Posterior vena cava (tissue), 2 donors: Measurements from ENCODE around the gene MARK4. TPM values are rescaled to one million over a fixed set of nuclear protein-coding genes. Genes with fewer than 3 reads are reported as not detected.
"Not testable (repeated sequence)": the region's sequence is repeated elsewhere in the genome, so short reads cannot be mapped to it uniquely, and the experiment has no call there.

Source experiments
- DNase-seq: peaks from one replicate; pipeline ENCODE4 v3.0.0-alpha.2; 2020; ENCODE audit warnings: low spot score
- intact Hi-C, 2 donors: fragments of 100-400 bp; cut with DNase I; formaldehyde crosslinking; loops; one replicate each; pipeline versions ENCODE4 v1.14.1 to v1.14.2; 2022 to 2023
- long read RNA-seq, 2 donors: library from polyadenylated mRNA; unstranded; transcript quantifications; one replicate each; pipeline ENCODE4 v2.0.0, GENCODE V29; 2020 to 2021
- total RNA-seq, 2 donors: library from RNA; stranded (reverse); fragmentation: NEBNext Ultra II Directional; extraction: Animal tissue kit (Norgen Biotek cat#: 25700); gene quantifications; one replicate each; pipeline ENCODE4 v1.2.1, GENCODE V29; 2021
- donor health status: DM: yes; HTN: yes; CAD: no.
- donor health status: DM: yes; HTN: yes; CAD: no.

MARK4 gene
- total RNA-seq, result 10 to 100 TPM; 26.7 to 31.5 TPM
- long read RNA-seq, donor 1, partial matches to known transcripts, result 6 of 7 reads
- long read RNA-seq, donor 1, other reads (novel, unspliced or antisense), result 1 of 7 reads
- long read RNA-seq, donor 2, partial matches to known transcripts, result 6 of 6 reads
- long read RNA-seq, donor 2, other reads (novel, unspliced or antisense), result 0 of 6 reads

DNA sequence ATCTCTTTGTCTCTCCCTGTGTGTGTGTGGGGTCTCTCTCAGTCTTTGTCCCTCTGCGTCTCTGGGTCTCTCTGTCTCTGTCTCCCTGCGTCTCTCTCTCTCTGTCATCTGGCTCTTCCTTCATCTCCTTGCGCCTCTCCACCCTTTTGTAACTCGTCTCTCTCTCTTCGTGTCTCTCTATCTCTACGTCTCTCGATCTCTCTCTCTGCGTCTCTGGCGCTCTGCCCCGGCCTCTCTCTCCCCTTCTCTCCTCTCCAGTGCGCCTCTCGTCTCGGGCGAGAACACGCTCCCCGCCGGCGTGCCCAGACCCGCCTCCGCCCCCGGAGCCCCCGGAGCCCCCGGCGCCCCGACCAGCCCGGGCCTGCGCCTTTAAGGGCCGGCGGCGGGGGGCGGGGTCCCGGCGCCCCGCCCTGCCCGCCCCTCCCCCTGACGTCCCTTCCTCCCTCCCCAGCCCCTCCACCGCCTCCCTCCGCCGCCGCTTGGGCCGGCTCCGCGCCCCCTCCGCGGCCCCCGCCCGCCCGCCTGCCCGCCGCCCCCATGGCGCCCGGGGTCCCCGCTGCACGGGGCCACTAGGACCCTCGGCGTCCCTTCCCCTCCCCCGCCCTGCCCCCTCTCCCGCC lies at the start of gene MARK4:
MARK4 (plus strand) TSS at position 440 of the 620 bp plus-strand sequence. CDS start 318 bp downstream, outside the sequence.
- DNase-seq, result peak; percentile 85
- intact Hi-C loops, result loop anchor here in 1 of 2 donors (5.0 kb wide), 1 partner anchor 86 kb away; no protein-coding TSS in a partner anchor

DNA sequence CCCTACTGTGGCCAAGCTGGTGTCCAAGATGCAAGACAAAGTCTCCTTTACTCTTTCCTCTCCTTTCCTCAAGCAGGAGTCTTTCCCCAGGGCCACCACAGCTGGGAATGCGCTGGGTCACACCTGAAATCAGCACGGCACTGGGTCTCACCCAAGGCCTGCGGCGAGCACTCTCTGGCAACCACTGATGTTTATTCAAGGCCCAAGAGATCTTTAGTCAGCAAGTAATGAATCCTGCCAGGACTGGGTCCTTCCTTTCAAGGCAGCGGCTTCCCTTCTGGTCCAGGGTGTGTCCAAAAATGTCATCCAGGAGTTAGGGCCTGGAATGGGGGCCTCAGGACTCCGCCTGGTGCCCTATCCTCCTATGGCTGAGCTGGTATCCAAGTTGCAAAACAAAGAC lies 48.4 kb upstream of the MARK4 start:
- intact Hi-C loops, result no loop called here
- no peak for DNase-seq

DNA sequence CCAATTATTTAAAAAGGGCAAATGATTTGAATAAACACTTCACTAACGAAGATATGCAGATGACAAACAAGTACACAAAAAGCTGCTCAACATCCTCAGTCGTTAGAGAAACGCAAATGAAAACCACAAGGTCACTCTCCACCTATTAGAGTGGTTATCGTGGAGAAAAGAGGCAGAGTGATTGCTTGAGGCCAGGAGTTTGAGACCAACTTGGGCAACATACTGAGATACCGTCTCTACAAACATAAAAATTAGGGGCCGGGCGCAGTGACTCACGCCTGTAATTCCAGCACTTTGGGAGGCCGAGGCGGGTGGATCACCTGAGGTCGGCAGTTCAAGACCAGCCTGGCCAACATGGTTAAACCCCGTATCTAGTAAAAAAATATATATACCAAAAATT lies 45.3 kb upstream of the MARK4 start:
- intact Hi-C loops, result no loop called here
- no peak for DNase-seq

DNA sequence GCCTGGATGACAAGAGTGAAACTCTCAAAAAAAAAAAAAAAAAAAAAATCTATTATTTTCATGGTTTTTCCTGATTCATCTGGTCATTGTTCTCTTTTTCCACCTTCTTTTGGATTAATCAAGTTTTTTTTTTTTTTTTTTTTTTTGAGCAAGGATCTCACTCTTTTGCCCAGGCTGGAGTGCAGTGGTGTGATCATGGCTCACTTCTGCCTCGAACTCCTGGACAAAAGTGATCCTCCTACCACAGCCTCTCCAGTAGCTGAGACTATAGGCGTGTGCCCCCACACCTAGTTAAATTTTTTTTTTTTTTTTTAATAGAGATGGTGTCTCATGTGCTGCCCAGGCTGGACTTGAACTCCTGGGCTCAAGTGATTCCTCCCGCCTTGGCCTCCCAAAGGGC lies 44.7 kb upstream of the MARK4 start:
- no peak for DNase-seq
- intact Hi-C loops, result no loop called here

DNA sequence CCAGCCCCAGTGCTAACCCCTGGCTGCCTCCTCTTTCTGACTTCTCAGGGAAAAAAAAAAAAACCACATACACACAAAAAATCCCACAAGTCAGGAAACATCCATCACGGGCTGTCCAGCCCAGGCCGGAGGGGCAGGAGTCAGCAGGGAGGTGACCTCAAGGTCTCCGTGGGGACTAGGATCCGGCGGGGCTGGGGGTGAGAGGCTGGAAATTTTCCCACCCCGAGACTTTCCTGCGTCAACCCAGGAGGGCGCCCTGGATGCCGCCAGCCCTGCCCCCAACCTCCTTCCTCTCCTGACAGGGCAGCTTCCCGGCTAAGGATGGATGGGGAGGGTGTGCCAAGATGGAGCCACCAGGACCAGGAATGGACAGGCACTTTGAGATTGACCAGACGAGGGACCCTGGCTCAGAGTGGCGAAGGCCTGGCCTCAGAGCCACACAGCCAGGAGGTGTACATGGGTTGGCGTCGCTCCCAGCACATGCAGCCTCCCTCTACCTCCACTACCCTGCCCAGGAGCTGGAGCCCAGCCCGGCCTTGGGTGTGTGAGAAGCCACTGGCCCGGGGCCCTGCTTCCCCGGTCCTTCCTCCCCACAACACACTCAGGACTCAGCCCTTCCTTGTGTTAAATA lies 39.2 kb upstream of the MARK4 start:
- DNase-seq, result peak; percentile 87
- intact Hi-C loops, result no loop called here

DNA sequence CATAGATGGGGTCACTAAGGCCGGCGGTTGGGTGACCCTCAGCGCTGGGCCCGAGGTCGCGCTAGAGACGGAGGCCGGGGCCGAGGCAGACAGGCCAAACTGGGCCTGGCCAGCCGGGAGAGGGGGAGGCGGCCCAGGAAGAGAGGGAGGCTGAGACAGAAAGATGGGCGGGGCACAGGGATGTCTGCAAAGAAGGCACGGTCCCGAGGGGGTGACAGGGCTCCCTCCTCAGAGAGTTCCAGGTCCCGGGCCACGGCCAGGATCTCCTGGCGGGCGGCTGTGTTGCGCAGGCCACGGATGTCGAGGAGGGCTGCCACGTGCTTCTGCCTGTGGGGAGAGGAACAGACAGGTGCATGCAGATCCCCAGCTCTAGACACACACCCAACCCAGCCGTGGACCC lies 38.0 kb upstream of the MARK4 start:
- DNase-seq, result no peak
- intact Hi-C loops, result no loop called here

DNA sequence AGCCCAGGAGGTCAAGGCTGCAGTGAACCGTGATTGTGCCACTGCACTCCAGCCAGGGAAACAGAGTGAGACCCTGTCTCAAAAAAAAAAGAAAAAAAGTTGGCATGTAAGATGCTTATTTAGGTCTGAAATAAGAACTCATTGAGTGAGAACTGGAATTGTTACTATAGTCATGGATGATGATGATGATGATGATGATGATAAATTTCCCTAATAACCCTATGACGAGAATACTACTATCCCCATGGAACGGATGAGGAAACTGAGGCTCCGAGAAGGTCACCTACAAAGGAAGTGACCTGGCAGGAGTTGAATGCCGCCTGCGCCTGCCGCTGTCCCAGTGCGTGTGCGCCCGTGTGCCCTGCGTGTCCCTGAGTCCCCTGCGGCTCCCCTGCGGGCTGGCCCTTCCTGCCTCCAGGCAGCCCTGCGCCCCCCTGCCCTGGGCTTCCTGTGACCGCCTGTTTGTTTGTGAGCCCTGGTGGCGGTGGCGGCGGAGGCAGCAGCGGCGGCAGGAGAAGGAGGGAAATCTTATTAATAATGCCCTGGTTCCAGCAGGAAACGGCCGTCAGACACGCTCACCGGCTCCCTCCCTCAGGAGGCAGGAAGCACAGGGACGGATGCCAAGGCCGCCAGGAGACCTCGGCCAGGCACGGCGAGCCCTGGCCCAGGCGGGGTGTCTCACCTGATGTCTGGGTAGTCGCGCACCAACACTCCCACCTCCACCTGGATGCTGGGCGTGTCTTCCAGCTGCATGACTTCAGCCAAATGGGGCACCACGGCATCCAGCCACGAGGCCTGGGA lies 35.5 kb upstream of the MARK4 start:
- peak; percentile 81 for DNase-seq
- intact Hi-C loops, result no loop called here

DNA sequence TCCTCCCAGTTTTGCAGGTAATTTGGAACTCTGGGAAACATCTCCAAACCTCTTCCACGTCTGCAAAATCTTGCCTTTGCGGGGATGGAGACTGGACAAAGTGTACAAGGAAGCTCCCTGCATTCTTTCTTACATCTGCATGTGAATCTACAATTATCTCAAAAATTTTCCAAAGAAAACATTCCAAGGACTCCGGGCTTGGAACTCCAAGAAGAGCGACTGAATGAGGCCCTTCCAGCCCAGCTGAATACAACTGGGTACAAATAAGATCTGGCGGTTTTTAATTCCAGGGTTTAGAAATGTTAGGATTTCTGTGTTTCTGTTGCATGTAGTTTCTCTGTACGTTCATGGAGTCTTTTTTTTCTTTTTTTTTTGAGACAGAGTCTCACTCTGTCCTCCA lies 34.4 kb upstream of the MARK4 start:
- no peak for DNase-seq
- intact Hi-C loops, result no loop called here

DNA sequence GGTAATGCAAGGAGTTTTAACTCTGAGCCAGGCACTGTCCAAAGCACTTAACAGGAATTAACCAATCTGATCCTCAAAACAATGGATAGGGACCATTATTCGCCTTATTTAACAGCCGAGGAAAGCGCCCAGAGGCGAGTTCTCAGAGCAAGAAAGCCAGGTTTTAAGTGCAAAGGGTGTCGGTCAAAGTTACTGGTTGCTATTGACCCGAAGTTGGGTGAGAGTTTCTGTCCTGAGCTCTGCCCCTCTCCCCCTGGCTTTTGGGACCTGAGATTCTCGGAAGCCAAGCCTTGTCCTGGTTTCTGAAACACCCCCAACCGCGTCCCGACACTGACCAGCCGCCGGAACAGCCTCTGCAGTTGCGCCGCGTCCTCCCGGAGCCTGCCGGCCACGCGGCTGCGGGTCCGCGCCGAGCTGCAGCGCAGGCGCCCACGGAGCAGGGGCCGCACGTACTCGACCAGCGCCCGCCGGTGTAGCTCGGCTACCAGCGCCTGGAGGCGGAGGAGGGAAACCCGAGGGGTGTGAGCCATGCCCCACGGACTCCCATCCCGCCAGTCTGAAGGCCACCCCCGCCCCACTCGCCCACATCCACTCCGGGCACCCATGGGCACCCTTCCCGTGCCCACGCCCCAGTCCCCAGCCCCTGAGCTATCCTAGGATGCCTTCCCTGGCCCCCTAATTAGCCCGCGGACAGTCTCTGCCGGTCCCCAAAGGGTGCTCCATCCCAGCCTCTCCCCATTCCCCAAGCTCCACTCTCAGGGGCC lies 33.7 kb upstream of the MARK4 start:
- DNase-seq, result no peak
- intact Hi-C loops, result no loop called here

DNA sequence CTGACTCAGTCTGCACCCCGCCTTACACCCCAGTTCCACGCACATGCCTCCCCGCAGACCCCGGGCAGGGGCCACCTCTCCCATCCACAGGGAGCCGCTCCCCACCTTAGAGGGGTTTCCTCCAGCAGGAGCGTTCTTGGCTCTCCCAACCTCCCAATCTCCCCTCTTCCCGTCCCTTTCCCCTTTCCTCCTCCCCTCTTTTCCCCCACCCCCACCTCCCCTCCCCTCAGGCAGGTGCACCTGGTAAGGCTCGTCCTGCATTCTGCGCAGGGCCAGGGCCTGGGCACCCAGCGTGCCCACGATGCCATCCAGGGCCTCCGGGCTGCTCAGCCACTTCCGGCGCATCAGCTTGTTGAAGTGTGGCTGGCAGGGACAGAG lies 33.1 kb upstream of the MARK4 start:
- DNase-seq, result no peak
- intact Hi-C loops, result no loop called here

DNA sequence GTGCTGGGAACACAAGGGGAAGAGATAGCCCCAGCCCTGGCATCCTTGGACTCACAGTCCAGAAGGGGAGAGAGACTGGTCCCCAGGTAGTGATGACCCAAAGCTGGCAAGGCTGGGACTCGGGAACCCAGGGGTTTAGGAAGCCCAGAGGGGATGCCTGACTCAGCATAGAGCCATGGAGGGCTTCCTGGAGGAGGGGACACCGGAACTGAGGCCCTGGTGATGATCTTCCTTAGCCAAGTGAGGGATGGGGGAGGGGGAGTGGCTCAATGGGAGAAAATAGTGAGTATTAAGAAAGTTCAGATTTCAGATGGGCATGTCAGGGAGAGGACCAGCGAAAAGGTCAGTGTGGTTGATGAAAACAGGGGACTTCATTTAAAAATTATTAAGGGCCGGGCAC lies 32.6 kb upstream of the MARK4 start:
- DNase-seq, result no peak
- intact Hi-C loops, result no loop called here

DNA sequence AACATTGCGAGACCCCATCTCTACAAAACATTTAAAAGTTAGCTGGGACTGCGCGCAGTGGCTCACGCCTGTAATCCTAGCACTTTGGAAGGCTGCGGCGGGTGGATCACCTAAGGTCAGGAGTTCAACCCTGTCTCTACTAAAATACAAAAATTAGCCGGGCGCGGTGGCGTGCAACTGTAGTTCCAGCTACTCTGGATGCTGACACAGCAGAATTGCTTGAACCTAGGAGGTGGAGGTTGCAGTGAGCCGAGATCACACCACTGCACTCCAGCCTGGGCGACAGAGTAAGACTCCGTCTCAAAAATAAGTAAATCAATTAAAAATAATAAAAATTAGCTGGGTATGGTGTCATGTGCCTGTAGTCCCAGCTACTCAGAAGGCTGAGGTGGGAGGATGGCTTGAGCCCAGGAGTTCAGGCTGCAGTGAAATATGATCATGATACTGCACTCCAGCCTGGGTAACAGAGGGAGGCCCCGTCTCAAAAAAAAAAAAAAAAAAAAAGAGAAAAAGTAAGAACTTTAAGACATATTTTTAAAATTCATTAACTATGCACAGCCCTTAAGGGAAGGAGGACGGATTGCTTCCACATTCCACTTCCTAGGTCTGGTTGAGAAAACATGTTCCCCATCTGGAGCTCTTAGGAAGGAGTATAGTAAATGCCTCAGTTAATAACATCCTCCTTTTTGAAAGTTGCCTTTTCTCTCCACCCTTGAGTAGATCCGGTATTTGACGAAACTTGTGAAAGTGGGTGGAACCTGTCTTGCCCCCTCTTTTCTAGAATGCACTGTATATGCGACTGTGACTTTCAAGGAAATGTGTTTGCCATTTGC lies 31.9 kb upstream of the MARK4 start:
- intact Hi-C loops, result no loop called here
- no peak for DNase-seq

DNA sequence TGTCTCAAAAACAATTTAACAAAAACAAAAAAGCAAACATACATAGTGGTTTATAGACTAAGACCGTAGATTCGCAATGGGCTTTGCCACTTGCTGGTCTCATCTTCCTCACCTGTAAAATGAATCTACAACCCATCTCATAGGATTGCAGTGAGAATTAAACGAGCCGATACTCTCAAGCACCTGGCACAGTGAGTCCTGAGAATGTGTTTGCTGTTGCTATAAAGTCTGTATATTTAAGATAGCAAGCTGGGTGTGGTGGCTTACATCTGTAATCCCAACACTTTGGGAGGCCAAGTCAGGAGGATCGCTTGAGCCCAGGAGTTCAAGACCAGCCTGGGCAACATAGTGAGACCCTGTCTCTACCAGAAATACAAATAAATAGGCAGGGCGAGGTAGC lies 28.3 kb upstream of the MARK4 start:
- intact Hi-C loops, result no loop called here
- no peak for DNase-seq

DNA sequence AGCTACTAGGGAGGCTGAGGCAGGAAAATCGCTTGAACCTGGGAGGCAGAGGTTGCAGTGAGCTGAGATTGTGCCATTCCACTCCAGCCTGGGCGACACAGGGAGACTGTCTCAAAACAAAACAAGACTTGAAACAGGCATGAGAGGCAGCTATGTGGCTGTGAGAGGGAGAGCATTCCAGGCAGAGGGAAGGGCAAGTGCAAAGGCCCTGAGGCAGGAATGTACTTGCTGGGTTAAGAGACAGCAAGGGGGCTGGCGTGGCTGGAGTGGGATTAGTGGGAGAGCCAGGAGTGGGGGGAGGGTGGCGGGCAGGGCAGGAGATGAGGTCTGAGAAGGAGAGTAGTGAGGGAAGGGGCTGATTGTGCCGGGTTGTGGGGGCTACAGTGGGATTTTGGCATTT lies 27.2 kb upstream of the MARK4 start:
- DNase-seq, result no peak
- intact Hi-C loops, result no loop called here

DNA sequence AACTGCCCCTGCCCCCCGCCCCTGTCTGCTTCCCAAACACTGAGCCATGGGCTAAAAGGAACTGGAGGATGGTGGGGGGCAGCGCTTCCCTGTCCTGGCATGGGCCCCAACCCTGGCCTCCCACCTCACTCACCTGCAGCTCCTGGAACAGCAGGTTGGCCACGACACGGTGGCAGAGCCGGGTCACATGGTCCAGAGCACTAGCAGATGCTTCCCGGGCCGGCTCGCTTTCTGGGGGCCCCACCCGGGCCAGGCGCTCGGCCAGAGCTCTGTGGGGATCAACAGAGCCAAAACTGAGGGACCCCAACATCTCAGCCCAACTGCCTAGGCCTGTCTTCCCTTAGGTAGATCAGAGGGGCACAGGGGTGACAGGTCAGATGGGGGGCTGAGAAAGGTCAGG lies 26.4 kb upstream of the MARK4 start:
- intact Hi-C loops, result no loop called here
- no peak for DNase-seq

DNA sequence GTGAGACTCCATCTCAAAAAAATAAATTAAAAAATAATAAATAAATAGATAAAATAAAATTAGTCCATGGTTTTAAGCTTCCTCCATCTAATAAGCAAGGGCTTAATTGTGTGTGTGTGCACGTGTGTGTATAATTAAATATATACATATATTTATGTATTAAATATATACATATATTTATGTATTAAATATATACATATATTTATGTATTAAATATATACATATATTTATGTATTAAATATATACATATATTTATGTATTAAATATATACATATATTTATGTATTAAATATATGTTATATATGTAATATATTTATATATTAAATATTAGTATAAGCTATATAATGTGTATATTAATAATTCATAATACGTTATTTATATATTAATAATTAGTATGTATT lies 22.0 kb upstream of the MARK4 start:
- DNase-seq, intact Hi-C loops: not testable (repeated sequence)

DNA sequence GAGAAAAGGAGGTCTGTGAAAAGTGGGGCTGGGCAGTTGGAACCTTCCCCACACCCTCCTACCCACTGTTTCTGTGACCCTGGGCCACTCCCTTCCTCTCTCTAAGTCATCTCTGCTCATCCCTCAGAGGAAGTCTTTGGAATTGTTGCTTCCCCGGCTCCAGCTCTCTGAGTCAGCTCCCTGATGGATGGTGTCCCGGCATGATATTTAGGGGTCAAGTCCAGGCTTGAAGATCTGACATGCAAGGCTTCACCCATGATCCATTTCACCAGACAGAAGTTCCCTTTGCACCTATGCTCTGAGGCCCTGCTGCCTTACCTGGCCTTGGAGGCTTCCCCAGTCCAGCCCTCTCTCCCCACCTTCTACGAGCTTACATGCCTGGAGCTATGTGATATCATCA lies 19.2 kb upstream of the MARK4 start:
- intact Hi-C loops, result no loop called here
- no peak for DNase-seq

DNA sequence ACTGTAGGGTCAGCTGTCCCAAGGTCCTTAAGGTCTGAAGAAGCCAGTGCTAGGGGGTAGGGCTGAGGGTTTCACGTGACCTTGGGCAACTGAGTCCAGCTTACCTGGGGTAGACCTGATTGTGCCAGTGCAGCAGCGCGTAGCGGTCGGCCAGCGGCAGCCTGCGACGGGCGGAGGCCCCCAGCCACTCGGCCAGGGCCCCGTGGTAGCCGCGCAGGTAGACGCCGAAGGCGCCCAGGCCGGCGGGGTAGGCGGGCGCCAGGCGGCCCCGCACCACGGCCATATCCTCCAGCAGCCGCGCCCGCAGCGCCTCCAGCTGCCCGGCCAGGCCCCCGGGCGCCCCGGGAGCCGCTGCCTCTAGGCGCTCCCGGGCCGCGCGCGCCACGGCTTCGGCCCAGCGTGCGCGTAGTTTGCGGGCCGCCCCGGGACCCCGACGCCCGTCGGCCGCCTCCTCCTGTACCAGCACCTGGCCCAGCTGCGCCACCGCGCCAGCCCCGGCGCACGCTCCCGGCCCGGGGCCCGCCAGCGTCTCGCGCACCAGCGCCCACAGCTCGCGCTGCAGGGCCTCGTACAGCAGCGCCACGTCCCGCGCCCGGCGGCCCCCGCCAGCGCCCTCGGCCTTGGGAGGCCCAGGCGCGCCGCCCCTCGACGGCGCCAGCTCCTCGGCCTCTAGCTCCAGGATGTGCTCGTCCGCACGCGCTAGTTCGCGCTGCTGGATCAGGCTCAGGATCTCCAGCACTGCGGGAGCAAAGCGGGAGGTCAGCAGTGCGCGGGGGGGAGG lies 16.8 kb upstream of the MARK4 start:
- intact Hi-C loops, result no loop called here
- DNase-seq, result no peak
